AG04449 (cell line): ENCODE data around the gene HSD11B1L.

ENCODE experiments used
- CTCF ChIA-PET: fragments of 350-600 bp; formaldehyde crosslinking; extraction: SDS; loops from one replicate; lab custom pipeline; 2021; ENCODE audit warnings: antibody characterized with exemption; lab: Yijun Ruan, JAX
- POLR2A ChIA-PET: fragments of 400-600, 350-600 bp; formaldehyde crosslinking; extraction: SDS; loops from one replicate; lab custom pipeline; 2020; ENCODE audit warnings: antibody characterized with exemption, inconsistent platforms; lab: Yijun Ruan, JAX
- DNase-seq: peaks from one replicate; pipeline ENCODE4 v3.0.0-alpha.2; 2010; ENCODE audit warnings: low read depth, low spot score
- H3K4me3 ChIP-seq: 2 replicates; pipeline ENCODE4 v1.5.1; 2011; ENCODE audit warnings: low read depth, mild to moderate bottlenecking, control low read depth, low read length
- CTCF ChIP-seq: IDR thresholded peaks from one replicate; pipeline ENCODE4 v1.5.1; 2011; ENCODE audit warnings: mild to moderate bottlenecking, moderate library complexity, low read length, control low read depth, inconsistent platforms; ENCODE audit not compliant: insufficient read depth; ENCODE audit errors: missing control alignments

The HSD11B1L gene

GRCh38 chr19:5669212-5669611, 11.6 kb upstream of the HSD11B1L start:
- ChIA-PET CTCF (interaction anchor here (1.0 kb wide), 2 partner anchors 18 to 328 kb away, joined by 3 to 4 read pairs; partner anchors contain the start of gene PTPRS), POLR2A (no interaction called here)
- DNase-seq = no peak
- no peak overlapping the region for H3K4me3 ChIP-seq
- TF ChIP-seq CTCF = no peak

DNA sequence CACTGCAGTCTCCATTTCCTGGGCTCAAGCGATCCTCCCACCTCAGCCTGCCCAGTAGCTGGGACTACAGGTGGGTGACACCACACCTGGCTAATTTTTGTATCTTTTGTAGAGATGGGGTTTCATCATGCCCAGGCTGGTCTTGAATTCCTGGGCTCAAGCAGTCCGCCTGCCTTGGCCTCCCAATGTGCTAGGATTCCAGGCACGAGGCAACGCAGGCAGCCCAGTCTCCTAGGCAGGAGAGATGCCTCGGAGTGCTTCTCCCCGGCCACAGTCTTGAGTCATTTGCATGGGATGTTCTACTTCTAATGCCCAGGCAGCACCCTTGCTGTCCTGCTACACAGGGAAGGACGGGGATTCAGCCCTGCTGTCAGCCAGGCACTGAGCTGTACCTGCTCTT, 9.2 kb upstream of the HSD11B1L start:
- H3K4me3 ChIP-seq = no peak overlapping the region
- TF ChIP-seq CTCF = no peak
- ChIA-PET POLR2A (no interaction called here), CTCF (interaction anchor here (2.2 kb wide), 1 partner anchor 16 kb away, joined by 7 read pairs; no protein-coding TSS in a partner anchor)
- DNase-seq = no peak

GRCh38 chr19:5672708-5673459, 7.9 kb upstream of the HSD11B1L start:
- POLR2A ChIA-PET = no interaction called here
- no peak for DNase-seq
- CTCF ChIA-PET = interaction anchor here (2.2 kb wide), 1 partner anchor 14 kb away, joined by 7 read pairs; no protein-coding TSS in a partner anchor
- no peak overlapping the region for H3K4me3 ChIP-seq
- no peak for TF ChIP-seq CTCF

DNA sequence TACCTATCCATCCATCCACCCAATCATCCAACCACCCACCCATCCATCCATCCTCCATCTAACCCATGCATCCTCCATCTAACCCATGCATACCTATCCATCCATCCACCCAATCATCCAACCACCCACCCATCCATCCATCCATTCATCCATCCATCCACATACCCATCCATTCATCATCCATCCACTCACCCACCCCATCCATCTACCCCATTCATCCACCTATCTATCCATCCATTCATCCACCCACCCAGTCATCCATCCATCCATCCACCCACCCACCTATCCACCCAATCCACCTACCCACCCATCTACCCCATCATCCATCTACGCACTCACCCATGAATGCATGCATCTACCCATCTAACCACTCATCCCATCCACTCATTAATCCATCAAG, 7.1 kb upstream of the HSD11B1L start:
- POLR2A ChIA-PET = no interaction called here
- CTCF ChIA-PET = no interaction called here
- no peak overlapping the region for H3K4me3 ChIP-seq
- no peak for DNase-seq
- TF ChIP-seq CTCF = no peak

- no peak for TF ChIP-seq CTCF
- H3K4me3 ChIP-seq = no peak overlapping the region
- ChIA-PET POLR2A (interaction anchor here (1.2 kb wide), 1 partner anchor 15 kb away, joined by 4 read pairs; no protein-coding TSS in a partner anchor), CTCF (interaction anchor here (1.0 to 2.4 kb wide), 2 partner anchors 13 to 15 kb away, joined by 3 to 7 read pairs; partner anchors contain the start of gene RPL36)
- DNase-seq = no peak
These were observed 6.1 kb upstream of the HSD11B1L start for GRCh38 chr19:5674714-5675113.

DNA sequence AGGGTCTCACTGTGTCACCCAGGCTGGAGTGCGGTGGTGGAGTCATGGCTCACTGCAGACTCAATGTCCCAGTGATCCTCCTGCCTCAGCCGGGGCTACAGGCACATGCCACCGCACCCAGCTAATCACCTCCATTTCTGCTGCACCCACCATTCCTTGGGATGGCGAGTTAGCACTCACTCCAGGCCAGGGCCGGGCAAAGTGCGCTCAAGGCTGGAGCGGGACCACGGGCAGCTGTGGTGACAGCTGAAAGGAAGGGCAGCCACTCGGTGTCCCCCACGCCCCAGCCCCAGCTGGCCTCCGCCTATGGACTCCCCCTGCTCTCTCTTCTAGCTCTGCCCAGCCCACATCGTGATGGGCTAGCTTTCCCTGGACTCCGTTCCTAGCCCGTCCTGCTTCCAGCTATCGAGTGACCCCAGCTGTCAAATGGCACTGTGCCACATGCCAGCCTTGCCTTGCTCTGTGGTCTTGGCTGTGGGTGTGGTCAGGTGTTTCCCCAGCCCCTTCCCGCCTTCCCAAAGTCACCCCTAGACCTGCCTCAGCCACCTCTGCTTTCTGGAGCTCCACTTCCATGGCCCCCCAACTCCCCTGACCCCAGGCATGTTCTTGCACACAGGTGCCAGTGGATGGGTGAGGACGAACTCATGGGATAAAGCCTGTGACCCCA, 4.6 kb upstream of the HSD11B1L start:
- ChIA-PET POLR2A (interaction anchor here (0.6 kb wide), 1 partner anchor 18 kb away, joined by 3 read pairs; no protein-coding TSS in a partner anchor), CTCF (interaction anchor here (1.7 to 2.4 kb wide), 2 partner anchors 11 to 13 kb away, joined by 7 read pairs; partner anchors contain the start of gene RPL36)
- DNase-seq = no peak
- H3K4me3 ChIP-seq = no peak overlapping the region
- TF ChIP-seq CTCF = no peak
